Stimulated activated CD8-positive, alpha-beta memory T cell treated with anti-CD3 and anti-CD28 coated beads, Interleukin-7, amount 100 ng/mL, for 48 hours (primary cell): ENCODE data around the gene LY6G6F.

Source experiments
- DNase-seq, 2 donors: peaks; one replicate each; pipeline ENCODE4 v3.0.0-alpha.2; 2020; ENCODE audit warnings: low read depth in 1 of 2; ENCODE audit errors: extremely low read depth in 1 of 2

LY6G6F gene

DNA sequence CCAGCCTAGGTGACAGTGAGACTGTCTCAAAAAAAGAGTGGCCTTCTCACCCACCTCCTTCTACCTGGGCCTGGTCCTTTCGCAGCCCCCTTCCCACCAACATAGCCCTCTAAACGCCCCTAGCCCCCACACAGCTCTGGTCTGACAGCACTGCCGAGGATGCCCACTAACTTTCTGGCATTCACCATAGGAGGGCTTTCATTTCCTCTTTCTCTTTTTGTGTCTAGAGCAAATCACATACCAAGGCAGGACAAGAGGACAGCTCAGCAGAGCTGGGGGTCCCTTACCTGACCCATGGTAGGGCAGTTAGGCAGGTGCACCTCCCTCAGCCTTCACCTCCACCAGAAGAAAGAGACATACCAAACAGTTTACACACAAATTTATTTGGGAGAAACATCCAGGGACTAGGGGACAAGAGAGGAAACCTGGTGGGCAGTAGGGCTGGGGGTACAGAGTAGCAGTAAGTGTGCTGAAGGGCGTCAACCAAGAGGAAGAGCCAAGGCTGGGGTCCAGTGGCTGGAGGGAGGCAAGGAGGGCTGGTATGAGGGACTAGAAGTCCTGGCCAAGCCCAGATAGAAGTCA lies 30.3 kb upstream of the LY6G6F start:
- no peak for DNase-seq

DNA sequence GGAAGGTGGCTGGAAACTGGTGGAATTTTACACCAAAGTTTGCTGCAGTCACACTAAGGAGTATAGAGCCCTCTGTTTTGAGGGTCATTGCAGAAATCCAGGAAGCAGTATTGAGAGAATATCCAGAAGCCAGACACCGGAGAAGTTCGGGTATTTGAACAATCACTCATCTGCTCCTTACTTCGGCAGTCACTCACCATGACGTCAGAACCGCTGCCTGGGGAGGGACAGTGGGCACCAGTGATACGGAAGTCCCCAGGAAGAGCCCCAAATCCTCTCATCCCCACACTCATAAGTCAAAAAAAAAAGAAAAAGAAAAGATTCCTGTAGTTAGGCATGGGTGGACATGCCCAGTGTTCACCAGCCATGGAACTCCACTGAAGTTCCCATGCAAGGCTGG lies 29.8 kb upstream of the LY6G6F start:
- no peak for DNase-seq

DNA sequence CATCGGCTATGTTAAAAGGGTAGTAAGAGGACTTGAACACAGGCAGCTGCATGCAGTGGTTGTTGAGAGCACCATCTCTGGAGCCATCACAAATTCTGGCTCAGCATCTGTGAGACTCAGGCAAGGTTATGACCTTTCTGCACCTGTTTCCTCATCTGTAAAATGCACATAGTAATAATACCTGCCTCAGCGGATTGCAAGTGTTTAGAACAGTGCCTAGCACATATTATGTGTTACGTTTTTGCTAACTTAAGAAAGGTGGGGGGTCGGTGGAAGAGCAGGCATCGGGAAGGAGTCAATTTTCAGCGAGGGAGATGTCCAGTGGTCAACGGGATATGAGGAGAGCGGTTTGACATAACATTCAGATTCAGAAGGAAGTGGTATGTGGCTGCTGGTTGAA lies 28.7 kb upstream of the LY6G6F start:
- no peak for DNase-seq

DNA sequence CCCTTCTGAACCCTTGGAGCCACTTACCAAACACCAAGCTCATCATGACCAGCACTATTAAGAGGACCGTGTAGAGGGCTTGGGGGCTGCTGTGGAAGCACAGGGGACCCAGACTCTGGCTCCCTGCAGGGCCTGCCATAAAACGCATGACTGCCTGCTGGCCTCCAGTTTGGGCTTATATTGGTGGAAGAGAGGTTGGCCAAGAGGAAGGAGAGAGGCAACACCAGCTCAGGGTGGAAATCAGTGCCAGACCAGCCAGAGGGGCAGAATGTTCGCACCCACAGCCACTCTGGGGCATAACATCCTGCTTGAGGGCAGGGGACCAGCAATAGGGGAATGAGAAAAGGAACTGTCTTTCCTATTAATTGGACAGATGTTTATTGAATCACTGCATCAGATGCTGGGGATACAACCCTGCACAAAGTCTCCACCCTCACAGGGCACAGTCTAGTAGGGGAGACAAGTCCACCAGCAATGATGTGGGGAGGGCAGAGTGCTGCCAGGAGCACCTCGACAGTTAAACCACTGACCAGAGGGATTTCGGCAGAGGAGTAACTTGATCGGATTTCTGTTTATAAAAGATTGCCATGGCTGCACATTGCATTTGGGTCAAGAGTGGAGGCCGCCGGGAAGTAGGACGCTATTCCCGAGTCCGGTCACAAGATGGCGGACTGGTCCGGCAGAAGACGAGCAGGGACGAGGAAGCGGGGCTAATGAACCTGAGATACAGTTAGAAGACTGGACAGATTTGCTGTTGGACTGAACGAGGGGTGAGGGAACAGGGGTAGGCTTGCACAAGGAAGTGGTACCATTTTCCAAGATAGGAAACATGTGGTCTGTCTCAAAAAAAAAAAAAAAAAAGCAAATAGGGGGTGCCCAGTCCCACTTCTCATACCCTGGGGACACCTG lies 26.2 kb upstream of the LY6G6F start, which contains the start of gene LY6G5C:
Gene LY6G5C (minus strand): TSS at position 842 of the 909 bp plus-strand sequence. CDS start 694 bp downstream, at position 148.
- DNase-seq, result peak in 1 of 2 donors; percentile 35

DNA sequence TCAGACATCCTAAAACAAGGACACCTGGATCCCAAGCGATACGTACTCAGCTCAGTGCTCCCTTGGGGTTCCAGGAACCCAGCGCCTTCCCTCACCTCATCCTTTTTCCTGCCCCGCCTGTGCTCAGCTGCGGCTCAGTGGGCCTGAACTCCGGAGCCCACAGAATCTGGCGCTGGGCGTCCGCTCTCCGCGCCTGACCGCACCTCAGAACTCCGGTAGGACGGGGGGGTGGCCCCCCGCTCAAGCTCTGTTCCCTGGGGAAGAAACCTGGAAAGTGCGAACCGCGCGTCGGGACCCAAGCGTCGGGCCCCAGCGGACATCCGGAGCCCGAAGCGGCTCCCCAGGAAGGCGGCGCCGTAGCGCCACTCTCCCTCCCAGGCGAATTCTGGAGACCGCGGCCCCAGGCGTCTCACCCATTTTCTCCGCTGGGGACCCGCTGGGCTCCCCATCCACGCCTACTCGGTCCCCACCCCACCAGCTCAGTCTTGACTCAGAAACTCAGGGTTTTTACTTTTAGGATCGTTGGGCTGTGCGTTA lies 25.5 kb upstream of the LY6G6F start:
- peak in 1 of 2 donors; percentile 29 for DNase-seq

DNA sequence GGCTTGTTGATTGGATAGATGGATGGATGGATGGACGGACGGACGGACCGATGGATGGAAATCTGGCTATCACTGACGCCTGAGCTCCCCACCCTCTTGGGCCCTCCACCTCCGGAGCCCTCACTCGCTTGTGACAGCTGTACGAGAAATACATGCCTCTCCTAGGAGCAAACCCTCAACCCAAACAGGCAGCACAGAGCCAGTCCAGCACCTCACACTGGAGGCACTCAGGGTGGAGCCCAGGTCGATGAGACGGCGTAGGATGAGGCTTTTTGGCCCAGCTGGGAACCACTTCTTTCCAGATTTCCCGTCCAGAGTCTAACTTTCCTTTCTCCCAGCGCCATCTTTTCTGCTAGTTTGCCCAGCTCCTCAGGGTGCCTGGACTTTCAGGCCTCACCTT lies 23.1 kb upstream of the LY6G6F start:
- no peak for DNase-seq

DNA sequence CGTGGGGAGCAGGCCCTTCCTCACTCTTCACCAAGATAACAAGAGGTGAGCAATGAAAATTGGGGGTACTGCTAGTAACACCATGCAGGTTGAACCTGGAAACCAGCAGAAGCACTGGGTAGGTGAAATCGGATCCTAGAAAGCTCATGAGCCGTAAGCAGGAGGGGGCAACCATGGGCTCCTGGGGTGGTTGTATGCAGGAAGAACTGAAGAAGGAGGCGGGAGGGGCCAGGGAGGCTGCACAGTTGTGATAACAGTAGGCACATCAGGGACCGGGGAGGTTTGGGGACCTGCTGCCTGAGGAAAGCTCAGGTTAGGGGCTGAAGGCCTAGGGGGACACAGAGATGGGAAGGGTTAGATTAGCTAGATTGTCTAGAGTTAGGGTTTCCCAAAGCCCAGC lies 20.2 kb upstream of the LY6G6F start:
- no peak for DNase-seq

DNA sequence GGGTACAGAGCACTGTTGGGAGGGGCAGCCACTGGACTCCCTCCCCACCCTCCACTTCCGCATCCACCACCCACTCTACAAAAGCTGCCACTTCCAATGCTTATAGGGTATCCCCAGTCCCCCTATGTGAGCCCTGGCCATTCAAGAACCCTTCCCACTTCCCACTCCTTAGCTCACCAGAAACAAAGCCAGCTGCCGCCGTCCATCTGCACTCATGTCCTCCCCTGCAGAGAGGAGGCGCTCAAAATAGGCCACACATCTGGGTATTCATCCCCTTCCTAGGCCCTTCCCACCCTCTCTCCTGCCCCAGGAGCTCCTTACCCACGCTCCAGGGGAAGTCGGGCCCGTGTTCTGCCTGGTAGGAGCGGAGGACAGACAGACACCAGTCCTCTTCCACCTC lies 19.3 kb upstream of the LY6G6F start:
- no peak for DNase-seq

DNA sequence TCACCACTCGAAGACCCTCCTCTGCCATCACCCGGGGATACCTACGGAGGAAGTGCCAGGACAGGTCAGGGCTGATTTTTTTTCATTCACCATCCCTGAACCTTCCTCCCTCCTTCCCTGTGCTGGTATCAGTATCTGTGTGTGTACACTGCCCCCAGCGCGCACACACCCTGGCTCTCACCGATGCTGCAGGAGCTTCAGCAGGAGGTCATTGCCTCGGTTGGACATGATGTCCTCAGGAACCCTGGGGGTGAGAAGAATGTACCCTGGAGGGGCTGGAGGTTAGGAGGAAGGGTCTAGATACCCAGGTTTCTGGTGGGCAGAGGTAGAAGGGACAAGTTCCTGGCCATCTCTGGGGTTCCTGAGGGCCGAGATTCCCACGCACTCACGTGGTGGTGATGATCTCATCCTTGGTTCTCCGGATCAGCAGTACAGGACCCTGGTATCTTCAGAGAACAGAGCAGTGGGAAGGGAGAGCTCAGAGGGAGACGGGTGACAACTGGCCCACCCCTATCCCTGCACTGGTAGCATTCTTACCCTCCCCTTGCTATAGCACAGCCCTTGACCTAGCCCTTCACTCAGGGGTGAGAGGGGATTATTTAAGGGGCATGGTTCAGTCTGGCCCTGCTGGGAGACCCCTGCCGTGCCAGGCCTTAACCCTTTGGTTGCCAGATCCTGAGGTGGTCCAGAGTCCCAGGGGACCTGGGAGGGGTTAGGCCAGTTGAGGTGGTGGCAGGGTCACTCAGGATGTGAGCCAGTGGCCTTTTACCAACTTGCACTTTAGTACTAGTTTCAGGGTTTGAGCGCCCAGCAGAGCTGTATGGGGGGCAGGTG lies 18.6 kb upstream of the LY6G6F start:
- no peak for DNase-seq

DNA sequence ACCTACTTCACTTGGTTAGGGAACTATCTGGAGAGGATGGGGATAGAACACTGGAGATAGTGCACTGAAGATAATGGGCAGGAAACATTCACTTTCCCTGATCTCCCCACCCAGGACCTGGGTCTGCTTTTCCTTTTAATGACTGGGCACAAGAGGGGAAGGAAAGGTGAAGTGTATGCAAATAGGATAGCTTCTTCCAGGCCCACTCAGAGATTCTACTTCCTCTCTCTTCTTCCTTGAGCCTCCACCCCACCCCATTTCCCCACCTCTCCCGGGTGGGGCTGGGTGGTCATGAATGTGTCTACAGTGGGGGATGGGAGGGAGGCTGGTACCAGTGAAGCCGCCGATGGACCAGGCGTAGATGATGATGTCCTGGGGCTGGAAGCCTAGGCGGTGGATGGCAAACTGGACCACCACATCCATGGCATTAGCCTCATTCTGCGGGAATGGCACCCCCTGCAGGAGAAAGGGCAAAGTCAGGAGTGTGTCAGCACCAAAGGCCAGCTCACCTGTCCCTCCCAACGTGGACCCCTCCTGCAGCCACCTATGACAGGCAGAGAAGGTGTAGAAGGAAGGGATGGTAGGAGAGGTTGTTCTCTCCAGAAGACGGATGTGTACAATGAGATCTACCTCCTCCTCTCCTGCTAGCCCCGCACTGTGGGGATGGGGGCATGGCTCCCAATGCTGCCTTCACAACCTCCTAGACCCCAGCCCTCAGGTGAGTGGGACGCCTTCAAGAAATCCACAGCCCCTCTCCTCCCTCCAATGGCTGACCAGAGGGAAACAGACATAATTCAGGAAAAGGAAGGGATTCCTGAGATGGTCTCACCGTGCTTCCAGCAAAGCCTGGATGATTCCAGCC lies 17.2 kb upstream of the LY6G6F start:
- no peak for DNase-seq

DNA sequence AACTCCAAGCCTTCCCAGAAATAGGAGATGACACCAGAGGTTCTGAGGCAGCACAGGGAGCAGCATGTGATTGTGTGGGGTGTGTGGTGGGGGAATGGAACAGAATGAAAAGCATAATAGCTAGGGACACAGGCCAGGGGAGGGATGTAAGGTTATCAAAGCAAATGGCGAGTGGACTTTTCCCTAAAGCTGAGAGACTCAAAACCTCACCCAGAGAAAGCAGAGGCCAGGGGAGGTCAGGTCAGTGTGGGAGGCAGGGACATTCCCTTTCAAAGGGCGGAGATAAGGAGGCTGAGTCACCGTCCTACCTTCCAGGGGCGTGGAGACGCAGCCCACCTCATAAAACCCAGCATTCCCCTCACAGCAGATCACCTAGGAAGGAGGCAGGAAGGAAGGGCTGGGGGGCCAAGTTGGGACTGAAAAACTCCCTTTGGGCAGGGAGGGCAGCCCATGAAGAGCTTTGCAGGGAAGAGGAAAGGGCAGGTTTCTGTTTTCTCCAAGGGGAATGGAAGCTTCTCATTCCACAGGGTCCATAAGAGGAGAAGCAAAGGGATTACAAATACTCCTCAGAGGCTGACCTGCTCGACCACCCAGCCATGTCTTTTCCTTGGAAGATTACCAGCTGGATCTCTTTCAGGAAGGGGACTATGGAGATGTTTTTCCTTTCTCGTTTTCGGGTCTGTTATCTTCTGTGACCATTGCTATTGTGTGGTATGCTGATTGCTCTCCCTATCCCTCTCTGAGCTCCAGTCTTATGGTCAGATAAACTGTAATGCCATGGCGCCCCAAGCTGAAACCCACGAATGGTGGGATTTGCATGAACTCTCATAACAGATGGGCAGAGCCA lies 16.2 kb upstream of the LY6G6F start:
- no peak for DNase-seq

DNA sequence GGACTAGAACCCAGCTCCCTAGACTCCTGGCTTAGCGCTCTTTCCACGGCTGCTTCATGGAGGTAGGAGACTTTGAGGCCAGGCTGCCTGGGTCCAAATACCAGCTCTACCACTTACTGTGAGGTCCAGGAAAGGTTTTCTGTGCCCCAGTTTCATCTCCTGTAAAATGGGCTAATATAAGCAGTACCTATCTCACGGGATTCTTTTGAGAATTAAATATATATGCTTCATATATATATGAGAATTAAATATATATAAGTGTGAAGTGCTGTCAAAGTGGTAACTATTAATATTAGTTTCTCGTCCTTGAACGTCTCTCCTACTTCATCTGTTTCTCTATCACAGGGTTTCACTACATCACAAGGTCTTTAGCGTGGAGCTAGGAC lies 15.6 kb upstream of the LY6G6F start:
- DNase-seq, result no peak

DNA sequence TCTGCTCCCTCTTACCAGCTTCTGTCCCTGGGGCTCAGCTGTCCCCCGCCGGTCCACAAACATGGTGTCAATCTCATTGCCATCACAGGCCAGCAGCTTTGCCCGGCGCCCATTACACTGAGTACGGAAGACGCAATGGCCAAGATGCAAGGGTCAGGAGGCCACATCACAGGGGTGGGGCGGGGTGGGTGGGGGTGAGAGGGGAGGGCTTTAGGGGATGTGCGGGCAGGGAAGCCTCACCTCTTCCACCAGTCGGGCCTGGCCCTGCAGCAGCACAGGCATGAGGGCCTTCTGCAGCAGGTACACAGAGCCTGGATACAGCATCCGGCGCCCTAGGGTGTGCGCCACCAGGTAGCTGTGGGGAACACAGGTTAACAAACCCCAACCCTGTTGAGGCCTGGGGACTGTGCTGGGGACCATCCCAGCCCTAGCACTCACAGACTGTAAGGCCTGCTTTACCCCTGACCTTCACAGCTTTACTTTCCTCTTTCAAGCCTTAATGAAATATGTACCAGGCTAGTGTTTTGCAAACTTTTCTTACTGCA lies 15.0 kb upstream of the LY6G6F start:
- DNase-seq, result no peak

DNA sequence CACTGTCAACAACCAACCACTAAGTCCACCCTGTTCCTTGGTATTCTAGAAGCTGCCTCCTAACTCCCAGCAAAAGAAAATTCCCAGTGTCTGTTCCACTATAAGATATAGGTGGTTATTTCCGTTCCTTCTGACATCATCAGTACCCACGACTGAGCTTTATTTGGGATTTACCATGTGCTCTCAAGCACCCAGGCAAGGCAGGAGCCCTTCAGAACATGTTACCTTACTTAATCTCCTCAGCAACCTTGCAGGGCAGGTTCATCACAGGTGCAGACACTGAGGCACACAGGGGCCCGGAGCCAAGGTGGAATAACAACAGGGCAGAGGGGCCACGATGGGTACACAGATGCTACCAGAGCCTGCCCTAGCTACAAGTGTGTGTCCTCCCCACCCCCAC lies 14.3 kb upstream of the LY6G6F start:
- DNase-seq, result no peak

DNA sequence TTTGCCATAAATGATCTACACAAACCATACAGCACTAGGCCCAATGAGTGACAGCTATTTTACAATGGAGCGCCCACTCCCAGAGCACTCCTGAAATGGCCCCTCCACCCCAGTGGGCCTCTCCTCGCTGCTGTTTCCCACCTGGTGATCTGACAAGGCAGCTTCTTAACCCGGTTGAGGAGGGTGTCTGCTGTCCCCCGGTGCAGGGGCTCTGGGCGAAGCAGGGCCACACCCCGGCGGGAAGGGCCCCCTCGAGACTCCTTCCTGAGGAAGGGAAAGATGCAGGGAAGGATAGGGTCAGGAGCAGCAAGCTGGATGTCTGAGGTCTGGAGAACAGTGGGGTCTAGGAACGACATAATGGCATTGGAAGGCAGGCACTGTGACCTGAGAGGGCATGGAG lies 13.8 kb upstream of the LY6G6F start:
- no peak for DNase-seq

DNA sequence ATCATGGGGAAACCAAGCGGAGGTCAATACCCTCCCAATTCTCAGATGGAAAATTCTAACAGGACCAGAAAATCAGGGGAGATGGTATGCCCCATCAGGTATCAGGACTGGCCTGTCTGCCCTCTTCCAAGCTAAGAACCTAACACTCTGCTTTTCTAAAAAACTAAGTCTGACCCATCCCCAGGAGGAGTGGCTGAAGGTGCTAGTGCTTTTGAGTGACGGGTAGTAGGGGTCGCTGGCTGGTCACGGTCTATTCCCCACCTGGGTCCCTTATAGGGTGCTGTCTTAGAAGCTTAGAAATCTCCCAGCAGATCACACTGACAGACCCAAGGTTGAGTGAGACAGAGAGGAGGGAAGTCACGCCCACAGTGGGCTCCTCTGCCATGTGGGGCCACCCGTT lies 13.1 kb upstream of the LY6G6F start:
- DNase-seq, result no peak

DNA sequence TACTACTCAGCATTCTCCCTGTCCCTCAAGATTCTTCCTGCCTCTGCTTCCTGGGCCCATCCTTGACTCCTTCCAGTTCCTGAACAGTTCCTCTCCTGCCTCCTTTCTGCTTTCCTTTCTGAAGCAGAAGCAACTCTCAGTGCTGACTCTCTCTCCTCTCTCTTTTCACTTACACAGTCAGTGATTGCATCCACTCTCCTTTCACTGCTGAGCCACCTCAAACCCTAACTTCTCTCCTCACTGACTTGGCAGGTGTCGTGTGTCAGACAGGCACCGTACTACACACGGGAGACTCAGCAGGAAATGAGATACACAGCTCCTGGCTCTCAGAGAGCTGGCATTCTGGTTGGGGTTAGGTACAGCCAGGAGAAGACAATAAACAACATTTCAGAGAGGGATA lies 9.1 kb upstream of the LY6G6F start:
- no peak for DNase-seq

DNA sequence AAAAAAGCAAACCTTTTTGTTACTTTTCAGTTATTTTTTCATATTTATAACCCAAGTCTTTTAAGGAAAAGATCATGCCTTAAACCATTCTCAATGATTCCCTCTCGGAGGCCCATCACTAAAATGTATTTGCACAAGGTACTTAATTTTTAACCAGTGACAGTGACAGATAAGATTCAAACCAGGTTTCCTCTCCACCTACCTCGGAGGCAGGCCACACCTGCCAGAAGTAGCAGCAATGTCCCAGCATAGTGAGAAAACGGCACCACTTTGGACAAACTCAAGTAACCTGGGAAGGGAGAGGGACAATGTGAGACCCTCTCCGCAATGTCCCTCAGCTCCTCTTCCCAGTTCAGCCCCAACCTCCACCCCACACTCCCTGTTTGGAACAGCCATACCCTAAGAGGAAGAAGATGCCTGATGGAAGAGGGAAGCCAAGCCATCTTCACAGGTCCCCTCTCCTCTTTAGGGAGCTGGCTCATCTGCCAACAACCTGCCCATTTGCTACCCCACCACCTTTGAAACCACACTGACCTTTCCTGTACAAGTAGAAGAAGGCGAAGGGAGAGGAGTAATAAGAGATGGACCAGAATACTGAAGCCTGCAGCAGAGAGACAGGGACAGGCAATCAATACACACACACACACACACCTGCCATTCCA lies 5.8 kb upstream of the LY6G6F start:
- DNase-seq, result no peak
